Colonic mucosa (tissue), 4 donors: ENCODE data around the gene N4BP2. TPM values are rescaled to one million over a fixed set of nuclear protein-coding genes. Genes with fewer than 3 reads are reported as not detected.
"Not testable (repeated sequence)": the region's sequence is repeated elsewhere in the genome, so short reads cannot be mapped to it uniquely, and the experiment has no call there.

ENCODE experiments used
- DNase-seq: peaks from one replicate; pipeline ENCODE4 v3.0.0-alpha.2; 2020
- H3K27ac ChIP-seq: fragments of 200-600 bp; one replicate; pipeline ENCODE4 v1.8.0; 2021
- H3K27me3 ChIP-seq: fragments of 200-600 bp; one replicate; pipeline ENCODE4 v1.8.0; 2021
- H3K36me3 ChIP-seq: fragments of 200-600 bp; one replicate; pipeline ENCODE4 v1.8.0; 2021
- H3K4me1 ChIP-seq: fragments of 200-600 bp; one replicate; pipeline ENCODE4 v1.8.0; 2021; ENCODE audit warnings: mild to moderate bottlenecking
- H3K4me3 ChIP-seq: fragments of 200-600 bp; one replicate; pipeline ENCODE4 v1.8.0; 2021
- H3K9ac ChIP-seq, 2 donors: one replicate each; pipeline ENCODE4 v1.7.0; 2013; ENCODE audit warnings: control low read depth in 2 of 2, low read depth in 2 of 2, low read length in 2 of 2
- H3K9me3 ChIP-seq: fragments of 200-600 bp; one replicate; pipeline ENCODE4 v1.8.0; 2021
- intact Hi-C: fragments of 100-400 bp; cut with DNase I; formaldehyde crosslinking; loops from one replicate; pipeline ENCODE4 v1.14.1; 2022
- total RNA-seq, 2 donors: library from RNA; stranded (reverse); fragmentation: NEBNext Ultra II Directional in 1 of 2; extraction: Animal tissue kit (Norgen Biotek cat#: 25700) in 1 of 2; gene quantifications; one replicate each; pipeline ENCODE4 v1.2.1, GENCODE V29; 2021
- TF ChIP-seq, protein P1 (sequence below): fragments of 200-600 bp; IDR thresholded peaks from one replicate; pipeline ENCODE4 v1.8.0; 2022; ENCODE audit warnings: antibody characterized with exemption, mild to moderate bottlenecking
- donor health status: healthy.
- donor health status: DM: no; HTN: no; CAD: no.
- donor health status: DM: no; HTN: no; CAD: no.

N4BP2 gene
- total RNA-seq, 2 donors from 2014 or later, result 5.1 to 7.5 TPM

DNA sequence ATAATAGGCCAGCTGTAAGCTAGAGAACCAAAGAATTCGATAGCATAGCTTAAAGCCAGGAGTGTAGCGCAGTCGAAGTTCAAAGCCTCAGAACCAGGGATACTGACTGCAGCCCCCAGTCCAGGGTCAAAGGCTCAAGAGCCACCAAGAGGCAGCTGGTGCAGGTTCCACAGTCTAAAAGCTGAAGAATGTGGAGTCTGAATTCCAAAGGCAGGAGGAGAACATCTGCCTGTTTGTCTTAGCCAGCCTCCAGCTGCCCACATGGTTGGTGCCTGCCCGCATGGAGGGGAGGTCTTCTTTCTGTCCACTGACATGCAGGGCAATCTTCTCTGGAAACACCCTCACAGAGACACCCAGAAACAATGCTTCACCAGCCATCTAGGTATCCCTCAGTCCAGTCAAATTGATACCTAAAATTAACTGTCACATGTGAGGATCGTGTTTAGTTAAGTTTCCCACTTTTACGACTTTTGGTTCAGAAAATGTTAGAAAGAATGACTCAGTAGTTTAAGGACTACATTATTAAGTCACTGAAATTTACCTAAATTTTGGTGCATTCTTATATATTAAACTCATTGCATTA lies 87.4 kb downstream of the N4BP2 start:
- Histone ChIP-seq H3K4me1 (no peaks in the 10 kb centered on the region), H3K4me3 (no peak overlapping the region), H3K9ac (no peak overlapping the region), H3K27ac (no peak overlapping the region), H3K9me3 (no peaks in the 10 kb centered on the region), H3K36me3 (no peaks in the 10 kb centered on the region), H3K27me3 (no peaks in the 10 kb centered on the region)
- no peak for DNase-seq
- TF ChIP-seq, protein P1, sequence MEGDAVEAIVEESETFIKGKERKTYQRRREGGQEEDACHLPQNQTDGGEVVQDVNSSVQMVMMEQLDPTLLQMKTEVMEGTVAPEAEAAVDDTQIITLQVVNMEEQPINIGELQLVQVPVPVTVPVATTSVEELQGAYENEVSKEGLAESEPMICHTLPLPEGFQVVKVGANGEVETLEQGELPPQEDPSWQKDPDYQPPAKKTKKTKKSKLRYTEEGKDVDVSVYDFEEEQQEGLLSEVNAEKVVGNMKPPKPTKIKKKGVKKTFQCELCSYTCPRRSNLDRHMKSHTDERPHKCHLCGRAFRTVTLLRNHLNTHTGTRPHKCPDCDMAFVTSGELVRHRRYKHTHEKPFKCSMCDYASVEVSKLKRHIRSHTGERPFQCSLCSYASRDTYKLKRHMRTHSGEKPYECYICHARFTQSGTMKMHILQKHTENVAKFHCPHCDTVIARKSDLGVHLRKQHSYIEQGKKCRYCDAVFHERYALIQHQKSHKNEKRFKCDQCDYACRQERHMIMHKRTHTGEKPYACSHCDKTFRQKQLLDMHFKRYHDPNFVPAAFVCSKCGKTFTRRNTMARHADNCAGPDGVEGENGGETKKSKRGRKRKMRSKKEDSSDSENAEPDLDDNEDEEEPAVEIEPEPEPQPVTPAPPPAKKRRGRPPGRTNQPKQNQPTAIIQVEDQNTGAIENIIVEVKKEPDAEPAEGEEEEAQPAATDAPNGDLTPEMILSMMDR, result no peak
- intact Hi-C loops, result no loop called here

DNA sequence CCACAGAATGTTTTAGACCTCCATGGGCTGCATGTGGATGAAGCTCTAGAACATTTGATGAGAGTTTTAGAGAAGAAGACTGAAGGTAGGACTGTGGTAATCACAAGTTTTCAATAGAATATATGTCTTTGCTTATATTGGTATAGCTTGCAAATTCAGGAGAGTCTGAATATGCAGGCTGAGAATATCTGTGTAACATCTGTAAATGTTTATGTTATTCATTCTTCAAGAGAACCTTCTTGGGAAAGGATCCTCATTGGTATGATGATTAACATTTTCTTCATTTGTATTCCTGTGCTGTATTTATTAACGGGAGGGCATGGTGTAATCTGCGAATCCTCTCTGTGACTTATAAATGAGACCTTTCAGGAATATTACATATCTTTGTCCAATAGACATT lies 88.1 kb downstream of the N4BP2 start:
- H3K27me3 ChIP-seq, result no peaks in the 10 kb centered on the region

DNA sequence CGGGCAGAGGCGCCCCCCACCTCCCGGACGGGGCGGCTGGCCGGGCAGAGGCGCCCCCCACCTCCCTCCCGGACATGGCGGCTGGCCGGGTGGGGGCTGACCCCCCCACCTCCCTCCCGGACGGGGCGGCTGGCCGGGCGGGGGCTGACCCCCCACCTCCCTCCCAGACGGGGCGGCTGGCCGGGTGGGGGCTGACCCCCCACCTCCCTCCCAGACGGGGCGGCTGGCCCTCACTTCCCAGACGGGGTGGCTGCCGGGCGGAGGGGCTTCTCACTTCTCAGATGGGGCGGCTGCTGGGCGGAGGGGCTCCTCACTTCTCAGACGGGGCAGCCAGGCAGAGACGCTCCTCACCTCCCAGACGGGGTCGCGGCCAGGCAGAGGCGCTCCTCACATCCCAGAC lies 90.8 kb downstream of the N4BP2 start:
- H3K9ac ChIP-seq, H3K4me1 ChIP-seq, H3K9me3 ChIP-seq, H3K36me3 ChIP-seq, intact Hi-C loops, H3K27me3 ChIP-seq, DNase-seq, H3K4me3 ChIP-seq, H3K27ac ChIP-seq: not testable (repeated sequence)

More for the DNA sequence above, 88.1 kb downstream of the N4BP2 start:
- H3K9me3 ChIP-seq, result no peaks in the 10 kb centered on the region
- no peak for DNase-seq
- TF ChIP-seq, protein P1, result no peak
- H3K36me3 ChIP-seq, result no peaks in the 10 kb centered on the region
- H3K4me3 ChIP-seq, result no peak overlapping the region
- no peaks in the 10 kb centered on the region for H3K4me1 ChIP-seq
- no peak overlapping the region for H3K27ac ChIP-seq
- intact Hi-C loops, result no loop called here
- no peak overlapping the region for H3K9ac ChIP-seq

DNA sequence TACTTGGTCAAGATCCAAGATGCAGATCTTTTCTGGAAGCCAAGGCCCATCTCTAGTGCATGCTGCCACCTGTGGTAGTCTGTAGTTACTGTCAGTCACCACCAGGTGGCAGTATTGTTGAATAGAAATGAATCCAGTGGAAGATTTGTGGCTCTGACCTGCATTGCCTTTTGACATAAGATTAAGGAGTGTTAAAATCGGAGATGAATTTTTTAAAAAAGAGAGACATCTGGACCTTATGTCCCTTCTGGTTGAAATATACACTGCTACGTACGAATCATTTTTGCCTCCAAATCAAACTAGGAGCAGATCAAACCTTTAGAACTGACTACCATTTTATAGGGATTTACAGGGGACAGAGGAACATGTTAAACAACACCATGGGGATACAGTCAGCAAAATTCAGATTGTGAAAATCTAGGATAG lies 93.3 kb downstream of the N4BP2 start:
- intact Hi-C loops, result loop anchor here (2.0 kb wide), 1 partner anchor 161 kb away; no protein-coding TSS in a partner anchor

DNA sequence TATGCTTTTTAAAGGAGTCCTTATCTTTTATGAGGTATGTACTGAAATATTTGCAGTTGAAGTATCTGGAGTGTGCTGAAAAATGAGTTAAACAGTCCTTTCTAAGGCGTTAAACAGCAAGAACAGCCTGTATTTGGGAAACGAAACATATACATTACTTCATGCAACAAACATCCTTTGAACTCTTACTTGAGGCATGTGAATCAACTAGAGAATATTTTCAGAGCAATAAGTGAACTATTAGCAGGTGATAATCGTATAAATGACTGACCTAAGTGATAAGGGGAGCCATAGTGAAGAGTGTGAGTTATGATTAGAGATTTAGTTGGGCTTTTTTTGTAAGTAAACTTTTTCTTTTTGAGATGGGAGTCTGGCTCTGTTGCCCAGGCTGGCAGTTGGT lies 94.3 kb downstream of the N4BP2 start:
- Histone ChIP-seq H3K9ac (no peak overlapping the region), H3K9me3 (no peaks in the 10 kb centered on the region), H3K36me3 (no peaks in the 10 kb centered on the region), H3K27me3 (no peaks in the 10 kb centered on the region), H3K4me1 (no peaks in the 10 kb centered on the region), H3K27ac (no peak overlapping the region), H3K4me3 (no peak overlapping the region)
- DNase-seq, result no peak
- intact Hi-C loops, result loop anchor here (2.0 kb wide), 1 partner anchor 160 kb away; no protein-coding TSS in a partner anchor
- TF ChIP-seq, protein P1, result no peak

More for the DNA sequence above, 93.3 kb downstream of the N4BP2 start:
- Histone ChIP-seq H3K36me3 (no peaks in the 10 kb centered on the region), H3K4me3 (no peak overlapping the region), H3K27ac (no peak overlapping the region), H3K9ac (no peak overlapping the region), H3K27me3 (no peaks in the 10 kb centered on the region), H3K9me3 (no peaks in the 10 kb centered on the region), H3K4me1 (no peaks in the 10 kb centered on the region)
- DNase-seq, result peak; percentile 78
- TF ChIP-seq, protein P1, result peak; percentile 85

DNA sequence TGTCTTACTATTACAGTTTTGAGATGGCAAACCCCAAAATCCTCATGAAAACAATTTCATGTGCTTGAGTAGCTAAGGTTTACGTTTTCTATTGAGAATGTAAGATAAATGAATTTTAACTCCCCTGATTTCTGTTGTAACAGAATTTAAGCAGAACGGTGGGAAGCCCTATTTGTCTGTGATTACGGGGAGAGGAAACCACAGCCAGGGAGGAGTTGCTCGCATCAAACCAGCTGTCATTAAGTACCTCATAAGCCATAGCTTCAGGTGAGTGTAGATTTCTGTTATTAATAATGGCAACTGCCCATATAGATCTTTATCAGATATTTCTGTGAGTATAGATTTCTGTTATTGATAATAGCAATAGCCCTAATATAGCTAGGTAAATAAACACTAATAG lies 96.0 kb downstream of the N4BP2 start:
- no peaks in the 10 kb centered on the region for H3K9me3 ChIP-seq
- intact Hi-C loops, result no loop called here

More for the DNA sequence above, 96.0 kb downstream of the N4BP2 start:
- Histone ChIP-seq H3K27me3 (no peaks in the 10 kb centered on the region), H3K4me1 (no peaks in the 10 kb centered on the region), H3K36me3 (no peaks in the 10 kb centered on the region), H3K9ac (no peak overlapping the region), H3K27ac (no peak overlapping the region), H3K4me3 (no peak overlapping the region)
- TF ChIP-seq, protein P1, result no peak
- no peak for DNase-seq
